Measurements from ENCODE around the gene FBXO22. TPM values are rescaled to one million over a fixed set of nuclear protein-coding genes. Genes with fewer than 3 reads are reported as not detected.

The FBXO22 gene
- total and polyA plus RNA-seq, 10 of the 15 experiments (the other 5 are each of a cell fraction or from before 2014, with no cell fraction given), result 15.2 to 110 (median 42.8) TPM

DNA sequence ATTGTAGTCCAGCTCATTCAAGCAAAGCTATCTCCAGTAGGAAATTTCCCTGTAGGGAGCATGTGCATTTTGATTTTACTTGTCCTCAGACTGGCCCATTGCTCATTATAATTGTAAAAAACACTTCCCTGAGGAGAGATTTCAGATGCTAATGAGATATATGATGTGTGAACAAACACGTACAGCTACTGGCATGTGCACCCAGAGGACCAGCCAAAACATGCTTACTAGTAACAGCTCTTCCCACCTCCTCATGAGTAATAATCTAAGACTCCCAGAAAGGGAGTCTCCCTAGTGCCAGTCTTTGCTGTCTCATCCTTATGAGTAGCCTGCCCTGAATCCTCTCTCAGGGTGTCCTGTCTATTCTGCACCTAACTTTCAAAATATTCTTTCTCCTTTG lies 43.4 kb downstream of the FBXO22 start (continued):
- TF ChIP-seq REST (IDR thresholded peaks at IDR 0.05; ENCODE audit: low read depth, low read length), result no peak
- TF ChIP-seq NKRF (conservative IDR thresholded peaks at IDR 0.05), result no peak
- TF ChIP-seq CHD1 (IDR thresholded peaks at IDR 0.05; ENCODE audit: low read depth, low read length), result no peak
- no peak for TF ChIP-seq IRF3 (IDR thresholded peaks at IDR 0.05)
- no peak for TF ChIP-seq CUX1 (IDR thresholded peaks at IDR 0.05; ENCODE audit: insufficient replicate concordance, low read depth, low read length)
